ENCODE data around the gene GOLPH3L.
"Not testable (repeated sequence)": the region's sequence is repeated elsewhere in the genome, so short reads cannot be mapped to it uniquely, and the experiment has no call there.

The GOLPH3L gene

GRCh38 chr1:150657064-150657463, 39.9 kb downstream of the GOLPH3L start:
- DNase-seq (ENCODE audit: low read depth), result not testable (repeated sequence)

GRCh38 chr1:150654635-150655034, 42.3 kb downstream of the GOLPH3L start:
- not testable (repeated sequence) for DNase-seq (ENCODE audit: low read depth)

GRCh38 chr1:150650193-150650592, 46.8 kb downstream of the GOLPH3L start:
- DNase-seq (ENCODE audit: low read depth), result no peak

- DNase-seq (ENCODE audit: low read depth), result no peak
These were observed 47.4 kb downstream of the GOLPH3L start for GRCh38 chr1:150649441-150650075.

GRCh38 chr1:150642296-150642695, 54.7 kb downstream of the GOLPH3L start:
- DNase-seq (ENCODE audit: low read depth), result no peak

GRCh38 chr1:150641126-150641815, 55.7 kb downstream of the GOLPH3L start:
- DNase-seq (ENCODE audit: low read depth), result not testable (repeated sequence)

- DNase-seq (ENCODE audit: low read depth), result not testable (repeated sequence)
These were observed 58.5 kb downstream of the GOLPH3L start for GRCh38 chr1:150638430-150638829.

GRCh38 chr1:150634839-150635622, 61.9 kb downstream of the GOLPH3L start:
- DNase-seq (ENCODE audit: low read depth), result not testable (repeated sequence)

GRCh38 chr1:150629115-150629928, 67.6 kb downstream of the GOLPH3L start, which contains the start of gene ENSA:
Gene ENSA (minus strand): TSS chr1:150629612. CDS start chr1:150629470, 142 bp downstream.
- peak; percentile 92 for DNase-seq (ENCODE audit: low read depth)

GRCh38 chr1:150628766-150629114, 68.2 kb downstream of the GOLPH3L start:
- no peak for DNase-seq (ENCODE audit: low read depth)

- DNase-seq (ENCODE audit: low read depth), result no peak
These were observed 69.0 kb downstream of the GOLPH3L start for GRCh38 chr1:150627826-150628410.

- no peak for DNase-seq (ENCODE audit: low read depth)
These were observed 70.8 kb downstream of the GOLPH3L start for GRCh38 chr1:150626150-150626549.

- DNase-seq (ENCODE audit: low read depth), result not testable (repeated sequence)
These were observed 72.4 kb downstream of the GOLPH3L start for GRCh38 chr1:150624546-150624945.

GRCh38 chr1:150624134-150624533, 72.8 kb downstream of the GOLPH3L start:
- not testable (repeated sequence) for DNase-seq (ENCODE audit: low read depth)

- no peak for DNase-seq (ENCODE audit: low read depth)
These were observed 74.5 kb downstream of the GOLPH3L start for GRCh38 chr1:150622303-150622975.

GRCh38 chr1:150621497-150622302, 75.3 kb downstream of the GOLPH3L start:
- peak; percentile 37 for DNase-seq (ENCODE audit: low read depth)

- DNase-seq (ENCODE audit: low read depth), result no peak
These were observed 76.0 kb downstream of the GOLPH3L start for GRCh38 chr1:150620919-150621318.

- DNase-seq (ENCODE audit: low read depth), result no peak
These were observed 77.1 kb downstream of the GOLPH3L start for GRCh38 chr1:150619576-150620509.
